Measurements from ENCODE around the gene ATXN7L1.

DNA sequence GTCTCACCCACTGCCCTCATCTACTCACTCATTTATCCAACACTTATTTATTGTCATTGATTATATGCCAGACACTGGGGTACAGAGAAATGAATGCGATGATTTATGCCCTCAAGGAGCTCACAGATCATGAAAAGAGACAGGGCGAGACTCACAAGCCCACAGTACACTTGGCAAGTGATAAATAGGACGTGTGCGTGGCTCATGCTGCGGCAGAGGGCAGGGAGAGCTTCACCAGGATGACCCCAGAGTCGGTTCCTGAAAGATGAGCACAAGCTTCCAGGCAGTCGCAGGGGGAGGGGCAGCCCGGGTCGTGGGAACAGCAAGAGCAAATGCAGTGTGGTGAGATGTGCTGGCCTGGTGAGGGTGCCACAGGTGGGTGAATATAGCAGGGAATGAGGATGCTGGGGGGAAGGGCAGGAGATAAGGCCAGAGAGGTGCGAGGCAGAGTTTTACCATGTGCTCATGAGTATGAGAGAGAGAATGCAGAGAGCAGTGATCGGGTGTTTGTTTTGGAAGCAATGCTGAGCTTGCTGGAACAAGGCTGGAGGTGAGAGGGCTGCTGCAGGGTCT is 70.9 kb downstream of the ATXN7L1 start:
- no peak for TF ChIP-seq ZNF274 (IDR thresholded peaks at IDR 0.05; ENCODE audit: low read depth, low read length)
- TF ChIP-seq YY1 (IDR thresholded peaks at IDR 0.05; ENCODE audit: insufficient read depth, insufficient read length): no peak
- no peak for TF ChIP-seq SUZ12 (IDR thresholded peaks at IDR 0.05; ENCODE audit: extremely low read depth, insufficient read depth, insufficient read length)
